Measurements from ENCODE around the gene LCLAT1. TPM values are rescaled to one million over a fixed set of nuclear protein-coding genes. Genes with fewer than 3 reads are reported as not detected.
A peak's percentile ranks its signal among the peaks of the same experiment; 100 is the strongest.

The LCLAT1 gene
- total RNA-seq, 4 donors from 2014 or later: 0.88 to 116 (median 33.3) TPM

GRCh38 chr2:30403592-30404312, 43.3 kb upstream of the LCLAT1 start:
- TF ChIP-seq POLR2A (IDR thresholded peaks at IDR 0.05): no peak
- TF ChIP-seq CTCF (IDR thresholded peaks at IDR 0.05): no peak
- no peak for DNase-seq
- Histone ChIP-seq H3K4me3 (no peak overlapping the region), H3K4me1 (peaks cover 3 to 10% of the 10 kb centered on the region in 2 donors), H3K27ac (peak overlapping the region; percentile 49 to 83), H3K36me3 (no peaks in the 10 kb centered on the region), H3K9me3 (no peaks in the 10 kb centered on the region), H3K27me3 (no peaks in the 10 kb centered on the region)
- intact Hi-C loops (cut with DNase I; ENCODE audit: low total_unique reads): no loop called here

- DNase-seq: peak in 1 of 2 donors; percentile 73
- intact Hi-C loops (cut with DNase I; ENCODE audit: low total_unique reads): no loop called here
- H3K36me3 ChIP-seq: no peaks in the 10 kb centered on the region
- H3K9me3 ChIP-seq: no peaks in the 10 kb centered on the region
- no peak for TF ChIP-seq POLR2A (IDR thresholded peaks at IDR 0.05)
- H3K27ac ChIP-seq: peak overlapping the region; percentile 49 to 83
- no peaks in the 10 kb centered on the region for H3K27me3 ChIP-seq
- H3K4me1 ChIP-seq: peaks cover 7 to 10% of the 10 kb centered on the region in 2 donors
- no peak overlapping the region for H3K4me3 ChIP-seq
Measured at GRCh38 chr2:30404319-30405259, 42.5 kb upstream of the LCLAT1 start.

- Histone ChIP-seq H3K4me1 (peaks cover 9 to 10% of the 10 kb centered on the region in 2 donors), H3K9me3 (no peaks in the 10 kb centered on the region), H3K4me3 (no peak overlapping the region), H3K27me3 (no peaks in the 10 kb centered on the region), H3K27ac (peak overlapping the region; percentile 49 to 83), H3K36me3 (no peaks in the 10 kb centered on the region)
- intact Hi-C loops (cut with DNase I; ENCODE audit: low total_unique reads): no loop called here
- TF ChIP-seq POLR2A (IDR thresholded peaks at IDR 0.05) (no peak), CTCF (IDR thresholded peaks at IDR 0.05) (no peak)
- no peak for DNase-seq
Measured at GRCh38 chr2:30405260-30405605, 41.8 kb upstream of the LCLAT1 start.

GRCh38 chr2:30406853-30407252, 40.2 kb upstream of the LCLAT1 start:
- H3K36me3 ChIP-seq: no peaks in the 10 kb centered on the region
- H3K4me3 ChIP-seq: no peak overlapping the region
- H3K4me1 ChIP-seq: peaks cover 16 to 19% of the 10 kb centered on the region in 2 donors
- intact Hi-C loops (cut with DNase I; ENCODE audit: low total_unique reads): no loop called here
- H3K27me3 ChIP-seq: no peaks in the 10 kb centered on the region
- H3K9me3 ChIP-seq: no peaks in the 10 kb centered on the region
- no peak for DNase-seq
- no peak for TF ChIP-seq CTCF (IDR thresholded peaks at IDR 0.05)
- no peak for TF ChIP-seq POLR2A (IDR thresholded peaks at IDR 0.05)
- H3K27ac ChIP-seq: peak overlapping the region; percentile 31 to 83

GRCh38 chr2:30408961-30409387, 38.1 kb upstream of the LCLAT1 start:
- no peaks in the 10 kb centered on the region for H3K27me3 ChIP-seq
- H3K27ac ChIP-seq: peak overlapping the region; percentile 83 to 84
- peaks cover 23 to 25% of the 10 kb centered on the region in 2 donors for H3K4me1 ChIP-seq
- TF ChIP-seq CTCF (IDR thresholded peaks at IDR 0.05) (no peak), POLR2A (IDR thresholded peaks at IDR 0.05) (no peak)
- no peak overlapping the region for H3K4me3 ChIP-seq
- no peaks in the 10 kb centered on the region for H3K9me3 ChIP-seq
- intact Hi-C loops (cut with DNase I; ENCODE audit: low total_unique reads): no loop called here
- no peak for DNase-seq
- H3K36me3 ChIP-seq: no peaks in the 10 kb centered on the region

Measured in uterus (tissue), 4 donors.